HG03442 (cell line): ENCODE results near the gene RGS9BP.
A peak's percentile ranks its signal among the peaks of the same experiment; 100 is the strongest.
"Not testable (repeated sequence)": the region's sequence is repeated elsewhere in the genome, so short reads cannot be mapped to it uniquely, and the experiment has no call there.

Experiments
- ATAC-seq: cut with Tn5 transposase; IDR thresholded peaks from one replicate; pipeline ENCODE4 v1.9.1; 2021; ENCODE audit warnings: mild to moderate bottlenecking, moderate library complexity; ENCODE audit not compliant: unreplicated experiment

RGS9BP gene

DNA sequence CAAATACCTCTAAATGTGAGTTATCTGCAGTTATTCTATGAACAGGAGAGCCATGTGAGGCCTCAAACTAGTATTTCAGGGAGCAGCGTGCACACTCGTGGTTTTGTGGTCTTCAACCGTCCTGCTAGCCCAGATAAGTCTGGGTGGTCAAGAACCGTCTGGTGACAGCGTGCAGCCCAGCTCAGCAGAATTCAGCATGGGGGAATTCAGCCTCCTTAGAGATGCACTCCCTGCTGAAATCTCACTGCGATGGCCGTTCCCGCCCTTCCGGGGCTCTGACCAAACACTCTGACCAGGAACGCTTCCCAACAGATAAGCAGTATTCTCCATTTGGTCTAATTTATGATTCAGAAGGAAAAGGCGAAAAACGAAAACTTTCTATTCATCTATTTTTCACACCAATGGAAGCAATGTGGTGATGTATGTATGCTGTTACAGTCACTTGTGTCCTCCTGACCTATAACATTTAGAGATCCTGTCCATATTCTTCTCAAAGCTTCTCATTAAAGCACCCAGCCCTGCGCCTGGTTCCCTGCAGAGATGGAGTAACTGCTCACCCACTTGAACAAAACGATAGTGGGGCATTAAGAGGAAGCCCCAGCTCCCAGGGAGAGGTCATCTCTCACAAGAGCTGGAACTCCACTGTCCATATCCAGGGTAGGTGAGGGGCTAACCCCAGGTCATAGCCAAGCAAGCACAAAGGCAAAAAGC is 3.6 kb upstream of the RGS9BP start:
- ATAC-seq: no peak

DNA sequence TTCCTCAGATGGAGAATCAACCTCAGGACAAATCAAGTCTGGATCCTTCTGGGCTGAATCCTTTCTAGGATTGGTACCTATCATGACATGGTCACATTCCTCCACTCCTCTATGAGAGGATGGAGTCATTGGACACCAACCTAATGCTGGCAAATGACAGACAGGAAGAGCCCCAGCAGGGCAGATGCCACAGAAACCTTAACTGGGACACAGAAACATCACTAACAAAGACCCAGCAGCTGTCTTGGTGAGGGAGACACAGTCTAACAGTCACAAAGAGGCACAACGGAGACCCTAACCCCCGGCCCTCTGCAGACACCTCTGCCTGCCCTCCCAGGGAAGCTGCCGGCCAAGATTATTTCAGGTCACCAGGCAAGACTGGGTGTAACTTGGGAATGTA is 2.8 kb upstream of the RGS9BP start:
- ATAC-seq: no peak

DNA sequence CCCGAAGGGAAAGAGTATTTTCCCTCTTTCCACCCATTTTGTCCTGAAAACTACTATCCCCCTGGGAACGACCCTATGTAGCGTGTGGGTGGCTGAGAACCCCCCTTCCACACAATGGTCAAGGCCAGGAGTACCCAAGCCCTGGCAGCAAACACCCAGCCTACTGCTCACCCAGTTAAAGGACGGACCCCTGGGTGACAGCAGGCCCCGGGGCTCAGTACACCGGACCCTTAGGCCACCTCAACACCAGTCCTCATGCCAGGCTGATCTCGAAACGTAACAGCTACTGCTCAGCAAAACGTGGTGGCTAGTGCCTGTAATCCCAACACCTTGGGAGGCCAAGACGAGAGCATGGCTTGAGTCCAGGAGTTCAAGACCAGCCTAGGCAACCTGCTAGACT is 2.1 kb upstream of the RGS9BP start:
- ATAC-seq: no peak

DNA sequence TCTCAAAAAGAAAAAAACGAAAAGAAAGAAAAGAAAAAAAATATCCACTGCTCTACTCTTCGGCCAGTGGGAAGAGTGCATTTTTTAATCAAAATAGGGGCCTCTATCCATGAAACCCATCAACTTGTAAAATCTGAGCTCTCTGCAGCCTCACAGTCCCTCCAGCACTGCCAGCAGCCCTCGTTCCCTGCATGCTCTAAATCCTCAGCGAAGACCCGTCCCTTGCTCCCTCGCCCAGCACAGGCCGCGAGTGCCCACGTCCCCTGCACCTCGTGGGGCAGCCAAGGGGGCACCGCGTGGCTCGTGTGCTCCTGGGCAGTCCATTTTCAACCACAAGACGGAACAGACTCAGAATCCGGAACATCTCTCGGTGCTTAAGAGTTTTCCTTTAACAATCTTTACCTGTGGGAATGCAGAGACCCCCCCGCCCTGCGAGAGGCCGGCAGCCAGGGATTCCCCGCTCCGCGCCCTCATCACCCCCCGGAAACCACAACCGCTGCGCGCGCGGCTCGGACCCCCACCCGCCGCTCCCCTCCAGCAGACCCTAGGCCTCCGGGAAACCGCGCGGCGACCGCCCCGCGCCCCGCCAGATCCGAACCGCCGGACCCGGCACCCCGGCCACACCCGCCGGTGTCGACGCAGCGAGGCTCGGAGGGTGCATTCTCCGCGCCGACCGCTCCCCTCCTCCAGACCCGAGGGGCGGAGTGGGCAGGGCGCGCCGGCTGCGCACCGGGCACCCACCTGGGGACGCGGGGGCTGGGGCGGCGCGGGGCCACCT is 1.3 kb upstream of the RGS9BP start:
- ATAC-seq: peak; percentile 10

DNA sequence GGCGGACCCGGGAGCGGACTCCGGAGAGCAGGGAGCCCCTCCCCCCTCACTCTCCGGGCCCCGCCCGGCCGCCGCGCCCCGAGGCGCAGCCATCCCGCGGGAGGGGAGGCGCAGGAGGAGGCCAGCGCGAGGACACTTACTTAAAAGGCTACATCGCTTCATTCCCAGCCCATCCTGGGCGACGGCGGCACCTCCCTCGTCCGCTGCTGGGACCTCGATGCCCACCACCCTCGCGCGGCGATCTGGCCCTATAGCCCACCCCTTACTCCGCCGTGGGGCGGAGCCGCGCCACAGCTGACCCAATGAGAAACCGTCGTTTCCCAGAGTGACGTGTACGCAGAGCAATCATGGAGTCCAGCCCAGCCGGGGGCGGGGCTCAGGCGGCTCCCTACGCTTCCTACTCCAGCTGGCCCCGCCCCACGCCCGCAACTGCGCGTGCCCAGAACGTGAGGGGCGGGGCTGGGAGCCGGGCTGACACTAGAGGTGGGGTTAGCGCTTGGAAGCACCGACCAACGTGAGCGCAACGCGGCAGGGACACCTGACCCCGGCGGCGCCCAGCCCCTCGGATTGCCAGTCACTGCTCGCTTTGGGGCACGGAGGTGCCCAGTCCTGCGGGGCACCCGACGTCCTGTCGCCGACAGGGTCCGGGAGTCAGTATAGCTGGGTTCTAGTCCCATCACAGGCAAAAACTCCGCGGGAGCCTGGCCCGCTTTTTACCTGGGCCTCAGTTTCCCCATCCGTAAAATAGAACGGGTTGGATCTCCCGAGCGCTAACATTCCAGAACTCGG is 523 bp upstream of the RGS9BP start, which contains the start of gene ANKRD27:
Gene ANKRD27 (minus strand): TSS at position 250 of the 789 bp plus-strand sequence. CDS start 16,165 bp downstream, outside the sequence.
- peak; percentile 94 for ATAC-seq

DNA sequence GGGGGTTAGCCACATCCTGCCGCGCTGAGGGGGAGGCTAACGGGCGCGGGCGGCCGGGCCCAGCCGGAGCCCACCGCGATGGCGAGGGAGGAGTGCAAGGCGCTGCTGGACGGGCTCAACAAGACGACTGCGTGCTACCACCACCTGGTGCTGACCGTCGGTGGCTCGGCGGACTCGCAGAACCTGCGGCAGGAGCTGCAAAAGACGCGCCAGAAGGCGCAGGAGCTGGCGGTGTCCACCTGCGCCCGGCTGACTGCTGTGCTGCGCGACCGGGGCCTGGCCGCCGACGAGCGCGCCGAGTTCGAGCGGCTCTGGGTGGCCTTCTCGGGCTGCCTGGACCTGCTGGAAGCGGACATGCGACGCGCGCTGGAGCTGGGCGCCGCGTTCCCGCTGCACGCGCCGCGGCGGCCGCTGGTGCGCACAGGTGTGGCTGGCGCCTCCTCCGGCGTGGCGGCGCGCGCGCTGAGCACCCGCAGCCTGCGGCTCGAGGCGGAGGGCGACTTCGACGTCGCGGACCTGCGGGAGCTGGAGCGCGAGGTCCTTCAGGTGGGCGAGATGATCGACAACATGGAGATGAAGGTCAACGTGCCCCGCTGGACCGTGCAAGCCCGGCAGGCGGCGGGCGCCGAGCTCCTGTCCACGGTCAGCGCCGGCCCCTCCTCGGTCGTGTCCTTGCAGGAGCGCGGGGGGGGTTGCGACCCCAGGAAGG is 692 bp downstream of the RGS9BP start:
- no peak for ATAC-seq

DNA sequence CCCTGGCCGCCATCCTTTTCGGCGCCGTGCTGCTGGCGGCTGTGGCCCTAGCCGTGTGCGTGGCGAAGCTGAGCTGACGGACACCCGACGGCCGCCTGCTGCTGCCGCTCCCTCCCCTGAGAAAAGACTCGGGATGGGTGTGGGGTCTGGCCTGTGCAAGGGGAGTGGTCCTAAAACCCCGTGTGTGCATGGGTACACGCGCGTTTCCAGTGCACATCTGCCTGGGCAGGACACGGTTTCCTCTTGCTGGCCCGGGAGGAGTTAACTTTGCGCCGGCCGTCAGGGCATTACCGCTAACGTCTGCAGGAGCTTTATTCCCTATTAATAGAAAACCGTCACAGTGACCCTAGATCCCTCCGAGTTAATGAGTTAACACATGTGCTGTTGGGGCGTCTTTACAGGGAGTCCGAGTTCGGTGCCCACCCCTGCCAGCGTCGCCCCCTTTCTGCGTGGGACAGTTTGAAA is 1.3 kb downstream of the RGS9BP start:
- no peak for ATAC-seq

DNA sequence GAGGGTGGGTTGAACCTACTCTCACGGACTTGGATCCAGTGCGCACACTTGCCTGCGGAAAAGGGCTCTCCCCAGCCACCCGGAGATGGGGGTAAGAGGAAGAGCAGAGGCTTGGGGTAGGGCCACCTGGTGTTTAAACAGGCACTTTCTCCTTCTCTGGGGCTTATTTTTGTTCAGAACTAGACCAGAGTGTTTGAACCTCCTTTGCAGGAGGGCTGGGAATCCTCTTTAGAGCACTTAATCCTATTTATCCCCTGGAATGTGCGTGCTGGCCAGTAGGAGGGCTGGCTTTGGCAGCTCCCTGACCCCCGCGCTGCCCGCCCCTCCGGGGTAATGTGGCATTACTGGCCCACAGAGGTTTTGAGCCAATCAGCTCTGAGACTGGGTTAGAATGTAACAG is 2.0 kb downstream of the RGS9BP start:
- no peak for ATAC-seq

DNA sequence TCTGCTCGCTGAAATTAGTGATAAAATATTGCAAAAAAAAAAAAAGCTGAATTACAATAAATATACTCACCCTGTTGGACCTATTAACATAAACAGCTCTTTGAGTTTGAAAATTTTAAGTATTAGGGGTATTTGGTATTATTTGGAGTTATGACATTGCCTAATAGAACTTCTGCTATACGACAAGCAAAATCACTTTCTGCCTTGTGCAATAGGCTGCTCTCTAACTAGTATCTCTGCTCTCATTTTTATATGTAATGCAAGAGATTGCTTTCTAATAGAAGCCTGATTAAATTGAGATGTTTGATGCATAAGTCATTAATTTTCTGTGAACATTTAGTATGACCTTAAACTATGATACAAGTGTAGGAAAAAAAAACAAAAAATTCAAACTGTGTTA is 5.3 kb downstream of the RGS9BP start:
- no peak for ATAC-seq

DNA sequence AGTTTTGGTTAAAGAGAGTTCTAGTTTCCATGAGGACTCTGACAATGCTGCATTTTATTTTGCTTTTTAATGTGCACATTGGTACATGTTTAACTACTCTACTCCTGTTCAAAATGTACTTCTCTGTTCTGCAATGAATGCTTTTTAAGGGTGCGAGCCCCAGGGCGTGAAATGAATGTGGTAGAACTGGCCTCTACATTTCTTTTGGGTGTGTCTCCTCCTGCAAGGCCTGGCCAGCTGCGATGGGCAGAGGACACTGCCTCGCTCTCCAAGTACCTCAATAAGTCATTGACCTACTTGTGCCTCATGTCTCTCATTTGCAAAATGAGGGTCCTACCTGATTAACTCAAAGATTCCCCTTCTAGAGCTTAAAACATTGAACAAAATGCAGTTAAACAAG is 6.7 kb downstream of the RGS9BP start:
- ATAC-seq: no peak

DNA sequence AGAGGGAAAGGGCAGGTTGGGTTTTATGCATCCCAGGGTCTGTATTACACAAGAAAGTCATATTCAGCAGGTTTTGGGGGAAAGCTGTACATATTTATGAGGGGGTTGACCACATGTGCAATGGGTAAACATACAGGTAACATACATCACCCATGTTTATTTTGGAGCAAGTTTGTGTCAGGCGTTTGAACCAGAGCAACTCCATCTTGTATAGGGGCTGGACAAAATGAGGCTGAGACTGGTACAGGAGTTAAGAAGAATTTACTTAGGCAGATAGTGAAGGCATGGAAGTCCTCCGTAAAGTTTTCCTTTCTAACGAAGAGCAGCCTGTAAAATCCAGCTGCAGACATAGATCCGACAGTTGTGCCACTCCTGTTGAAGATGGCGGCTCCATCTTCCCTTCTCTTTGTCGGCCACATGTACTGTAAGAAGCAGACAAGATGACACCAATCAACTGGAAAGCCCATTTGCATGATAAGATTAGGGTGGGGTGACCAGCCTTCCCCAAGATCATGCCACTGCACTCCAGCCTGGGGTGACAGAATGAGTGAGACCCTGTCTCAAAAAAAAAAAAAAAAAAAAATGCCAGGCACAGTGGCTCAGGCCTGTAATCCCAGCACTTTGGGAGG is 11.3 kb downstream of the RGS9BP start:
- no peak for ATAC-seq

DNA sequence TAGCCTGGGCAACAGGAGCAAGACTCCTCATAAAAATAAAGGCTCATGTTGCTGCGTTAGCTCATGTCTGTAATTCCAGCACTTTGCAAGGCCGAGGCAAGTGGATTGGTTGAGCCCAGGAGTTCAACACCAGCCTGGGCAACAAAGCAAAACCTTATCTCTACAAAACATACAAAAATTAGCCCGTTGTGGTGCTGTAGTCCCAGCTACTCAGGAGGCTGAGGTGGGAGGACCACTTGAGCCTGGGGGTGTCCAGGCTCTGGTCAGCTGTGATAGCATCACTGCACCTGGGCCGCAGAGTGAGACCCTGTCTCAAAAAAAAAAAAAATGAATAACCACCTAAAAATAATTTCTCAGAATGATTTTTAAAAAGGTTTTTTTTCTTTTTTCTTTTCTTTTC is 12.0 kb downstream of the RGS9BP start:
- ATAC-seq: no peak

DNA sequence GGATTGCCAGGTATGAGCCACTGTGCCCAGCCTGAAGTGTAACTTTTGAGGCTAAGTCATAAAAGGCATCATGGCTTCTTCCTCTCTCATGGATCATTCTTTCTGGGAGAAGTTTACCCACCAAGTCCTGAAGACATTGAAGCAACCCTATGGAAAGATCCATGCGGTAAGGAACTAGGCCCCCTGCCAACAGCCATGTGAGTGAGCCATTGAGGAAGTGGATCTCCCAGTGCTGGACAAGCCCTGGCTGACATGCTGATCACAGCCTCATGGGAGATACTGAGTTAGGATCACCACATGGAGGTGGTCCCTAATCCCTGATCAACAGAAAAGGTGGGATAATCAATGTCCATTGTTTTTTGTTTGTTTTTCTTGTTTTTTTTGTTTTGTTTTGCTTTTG is 12.7 kb downstream of the RGS9BP start:
- ATAC-seq: no peak

DNA sequence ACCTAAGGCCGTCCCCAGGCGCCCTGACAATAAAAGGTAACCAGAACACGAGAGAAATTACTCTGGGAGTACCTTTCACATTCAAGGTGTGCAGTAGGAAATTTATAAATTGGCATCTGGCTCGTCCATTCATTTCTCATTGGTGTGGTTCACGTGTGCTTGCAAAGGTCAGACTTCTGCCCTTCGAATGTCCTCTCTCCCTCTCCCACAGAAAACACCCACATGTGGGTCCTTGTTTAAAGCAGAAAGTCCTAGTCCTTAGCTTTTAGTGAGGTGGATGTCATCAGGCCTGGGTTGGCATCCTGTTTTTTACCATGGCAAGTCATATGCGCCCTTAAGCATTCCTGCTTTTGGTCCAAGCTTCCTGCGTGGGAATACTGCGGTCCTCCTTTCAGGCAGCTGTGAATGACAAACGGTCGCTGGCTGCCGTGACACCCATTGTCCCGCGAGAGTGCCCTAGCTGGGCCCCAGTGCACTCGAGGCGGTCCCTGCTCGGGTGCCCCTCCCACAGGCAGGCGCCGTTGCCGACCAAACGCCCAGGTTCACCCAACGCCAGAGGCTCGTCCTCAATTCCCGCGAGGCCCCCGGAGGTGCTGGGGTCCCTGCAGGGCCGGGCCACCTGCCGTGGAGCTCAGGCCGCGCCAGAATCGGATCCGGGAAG is 15.8 kb downstream of the RGS9BP start, which contains the start of gene NUDT19:
Gene NUDT19 (plus strand): TSS at position 531 of the 661 bp plus-strand sequence. CDS start 140 bp downstream, outside the sequence.
- peak; percentile 84 for ATAC-seq

DNA sequence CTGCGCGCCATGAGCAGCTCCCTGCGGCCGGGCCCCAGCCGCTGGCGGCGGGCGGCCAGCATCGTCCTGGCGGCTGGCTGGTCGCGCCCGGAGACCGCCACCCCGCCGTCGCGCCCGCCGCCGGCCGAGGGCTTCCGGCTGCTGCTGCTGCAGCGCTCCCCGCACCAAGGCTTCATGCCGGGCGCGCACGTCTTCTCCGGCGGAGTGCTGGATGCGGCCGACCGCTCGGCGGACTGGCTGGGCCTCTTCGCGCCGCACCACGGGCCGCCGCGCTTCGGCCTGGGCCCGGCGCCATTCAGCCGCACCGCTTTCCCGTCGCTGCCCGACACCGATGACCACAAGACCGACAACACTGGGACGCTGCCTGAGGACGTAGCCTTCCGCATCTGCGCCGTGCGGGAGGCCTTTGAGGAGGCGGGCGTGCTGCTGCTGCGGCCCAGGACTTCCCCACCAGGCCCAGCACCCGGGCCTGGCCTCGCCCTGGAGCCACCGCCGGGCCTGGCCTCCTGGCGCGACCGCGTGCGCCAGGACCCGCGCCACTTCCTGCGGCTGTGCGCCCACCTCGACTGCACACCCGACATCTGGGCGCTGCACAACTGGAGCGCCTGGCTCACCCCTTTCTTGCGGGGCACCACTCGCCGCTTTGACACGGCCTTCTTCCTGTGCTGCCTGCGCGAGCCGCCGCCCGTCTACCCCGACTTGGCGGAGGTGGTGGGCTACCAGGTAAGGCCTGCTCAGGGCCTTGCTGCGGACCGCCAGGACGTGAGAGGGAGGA is 16.5 kb downstream of the RGS9BP start:
- peak; percentile 47 for ATAC-seq

DNA sequence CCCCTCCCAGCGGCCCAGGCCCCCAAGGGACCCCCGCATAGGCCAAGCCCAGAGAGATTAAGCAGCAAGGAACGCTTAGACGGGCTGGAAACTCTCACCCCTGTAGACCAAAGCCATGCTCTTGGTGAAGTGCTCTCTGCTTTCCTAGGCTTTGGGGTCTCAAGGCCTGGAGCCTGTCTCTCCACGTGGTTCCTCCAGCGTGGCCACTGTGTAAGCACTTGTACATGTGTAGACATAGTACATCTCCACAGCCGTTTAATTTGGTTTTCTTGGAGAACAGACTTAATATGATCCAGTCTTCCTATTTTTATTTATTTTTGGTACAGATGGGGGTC is 17.0 kb downstream of the RGS9BP start:
- no peak for ATAC-seq

DNA sequence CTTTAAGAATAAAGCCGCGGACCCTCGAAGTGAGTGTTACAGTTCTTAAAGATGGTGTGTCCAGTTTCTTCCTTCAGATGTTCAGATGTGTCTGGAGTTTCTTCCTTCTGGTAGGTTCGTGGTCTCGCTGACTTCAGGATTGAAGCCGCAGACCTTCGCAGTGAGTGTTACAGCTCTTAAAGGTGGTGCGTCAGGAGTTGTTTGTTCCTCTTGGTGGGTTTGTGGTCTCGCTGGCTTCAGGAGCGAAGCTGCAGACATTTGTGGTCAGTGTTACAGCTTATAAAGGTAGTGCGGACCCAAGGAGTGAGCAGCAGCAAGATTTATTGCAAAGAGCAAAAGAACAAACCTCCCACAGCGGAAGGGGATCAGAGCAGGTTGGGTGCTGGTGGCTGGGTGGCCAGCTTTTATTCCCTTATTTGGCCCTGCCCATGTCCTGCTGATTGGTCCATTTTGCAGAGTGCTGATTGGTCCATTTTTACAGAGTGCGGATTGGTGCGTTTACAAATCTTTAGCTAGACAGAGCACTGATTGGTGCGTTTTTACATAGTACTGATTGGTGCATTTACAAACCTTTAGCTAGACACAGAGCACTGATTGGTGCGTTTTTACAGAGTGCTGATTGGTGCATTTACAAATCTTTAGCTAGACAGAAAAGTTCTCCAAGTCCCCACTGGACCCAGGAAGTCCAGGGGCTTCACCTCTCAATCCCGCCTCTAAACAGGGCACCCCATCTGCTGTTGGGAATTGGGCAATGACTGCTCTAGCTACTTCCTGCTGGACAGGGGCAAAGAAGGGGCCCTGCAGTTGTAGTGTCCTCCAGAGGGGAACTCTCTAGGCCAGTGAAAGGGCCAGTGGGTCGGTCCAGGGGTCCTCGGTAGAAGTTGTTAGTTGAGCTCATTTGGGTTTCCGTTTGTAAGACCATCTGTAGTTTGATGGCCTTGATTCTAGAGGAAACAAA is 17.8 kb downstream of the RGS9BP start:
- not testable (repeated sequence) for ATAC-seq

DNA sequence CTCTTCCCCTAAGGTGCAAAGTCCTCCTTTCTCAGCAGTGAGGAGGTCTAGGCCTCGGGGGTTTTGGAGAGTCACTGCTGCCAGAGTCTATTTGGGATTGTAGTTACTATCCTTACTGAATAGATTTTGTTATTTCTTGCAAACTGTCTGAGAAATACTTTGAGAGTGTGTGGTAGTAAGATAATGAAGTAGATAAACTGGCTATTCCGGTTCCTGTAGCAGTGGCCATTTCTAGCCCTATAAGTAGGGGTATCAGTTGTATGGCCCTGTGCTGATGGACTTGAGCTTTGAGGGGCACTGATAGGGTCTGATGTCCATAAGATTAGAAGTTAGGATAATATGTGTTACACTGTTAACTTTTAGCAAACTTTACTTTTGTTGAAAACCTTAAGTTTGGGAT is 18.7 kb downstream of the RGS9BP start:
- ATAC-seq: not testable (repeated sequence)
